CD14-positive monocyte (primary cell): Measurements from ENCODE around the gene CEACAM1. TPM values are rescaled to one million over a fixed set of nuclear protein-coding genes. Genes with fewer than 3 reads are reported as not detected.

Source experiments
- DNase-seq, 3 donors: peaks; one replicate each; pipeline ENCODE4 v3.0.0-alpha.2; 2011 to 2022
- H2AFZ ChIP-seq: 2 replicates; pipeline ENCODE4 v1.6.0; 2012; ENCODE audit warnings: mild to moderate bottlenecking, low read depth, low read length, inconsistent platforms; ENCODE audit not compliant: insufficient read depth, poor library complexity, severe bottlenecking
- H3K27ac ChIP-seq, 2 donors: 1 replicate in 1 of 2; 2 replicates in 1 of 2; pipeline ENCODE4 v1.5.1; 2012 to 2013; ENCODE audit warnings: low read length in 2 of 2, control low read depth in 1 of 2, inconsistent platforms in 1 of 2, low read depth in 1 of 2, mild to moderate bottlenecking in 1 of 2
- H3K27me3 ChIP-seq, 2 donors: one replicate each; pipeline versions ENCODE4 v1.6.0 to v1.6.1; 2011 to 2013; ENCODE audit warnings: low read length in 2 of 2; ENCODE audit not compliant: control insufficient read depth in 2 of 2, insufficient read depth in 2 of 2
- H3K36me3 ChIP-seq, 2 donors: replicated peaks in 1 of 2; 1 replicate in 1 of 2; 2 replicates in 1 of 2; pipeline versions ENCODE4 v1.5.1 to v1.6.1; 2012 to 2013; ENCODE audit warnings: low read length in 2 of 2, control low read depth in 1 of 2, inconsistent platforms in 1 of 2, mild to moderate bottlenecking in 1 of 2; ENCODE audit not compliant: insufficient read depth in 2 of 2, control insufficient read depth in 1 of 2
- H3K4me1 ChIP-seq, 2 donors: 1 replicate in 1 of 2; 2 replicates in 1 of 2; pipeline versions ENCODE4 v1.5.1 to v1.6.1; 2012 to 2013; ENCODE audit warnings: low read length in 2 of 2, control low read depth in 1 of 2, inconsistent platforms in 1 of 2, mild to moderate bottlenecking in 1 of 2, moderate library complexity in 1 of 2; ENCODE audit not compliant: insufficient read depth in 2 of 2, control insufficient read depth in 1 of 2
- H3K4me2 ChIP-seq: replicated peaks from 2 replicates; pipeline ENCODE3; 2012; ENCODE audit warnings: low read length, moderate library complexity, mild to moderate bottlenecking; ENCODE audit not compliant: poor library complexity, severe bottlenecking; ENCODE audit errors: extremely low read depth
- H3K4me3 ChIP-seq, 3 experiments: fragments of 200-600 bp in 1 of 3; sonication (generic) in 1 of 3; replicated peaks in 1 of 3; 1 replicate in 2 of 3; 2 replicates in 1 of 3; pipeline ENCODE4 v1.5.1; 2011 to 2013; ENCODE audit warnings: low read length in 3 of 3, mild to moderate bottlenecking in 3 of 3, control low read depth in 2 of 3, low read depth in 2 of 3, inconsistent platforms in 1 of 3, moderate library complexity in 1 of 3
- H3K79me2 ChIP-seq: 2 replicates; pipeline ENCODE4 v1.6.0; 2012; ENCODE audit warnings: mild to moderate bottlenecking, control low read depth, inconsistent platforms, low read length, moderate library complexity; ENCODE audit not compliant: insufficient read depth
- H3K9ac ChIP-seq: 2 replicates; pipeline ENCODE4 v1.6.0; 2017; ENCODE audit warnings: low read length, mild to moderate bottlenecking; ENCODE audit not compliant: insufficient read depth, poor library complexity, severe bottlenecking
- H3K9me3 ChIP-seq, 2 donors: replicated peaks in 1 of 2; 1 replicate in 1 of 2; 2 replicates in 1 of 2; pipeline versions ENCODE4 v1.5.1 to v1.6.1; 2012 to 2013; ENCODE audit warnings: low read length in 2 of 2, control low read depth in 1 of 2; ENCODE audit not compliant: control insufficient read depth in 1 of 2, insufficient read depth in 1 of 2
- H4K20me1 ChIP-seq: 2 replicates; pipeline ENCODE4 v1.6.0; 2012; ENCODE audit warnings: mild to moderate bottlenecking, low read length, control low read depth, moderate library complexity; ENCODE audit not compliant: insufficient read depth
- H3K27ac Mint-ChIP-seq, 7 donors: one replicate each; pipeline ENCODE4 v1.8.0; 2020; ENCODE audit warnings: mild to moderate bottlenecking in 7 of 7, mixed read lengths in 7 of 7, moderate library complexity in 6 of 7, inconsistent platforms in 2 of 7
- H3K27me3 Mint-ChIP-seq, 3 donors: one replicate each; pipeline ENCODE4 v1.8.0; 2021 to 2022; ENCODE audit warnings: low read depth in 3 of 3, mild to moderate bottlenecking in 3 of 3, mixed read lengths in 3 of 3, moderate library complexity in 3 of 3, inconsistent platforms in 1 of 3
- H3K36me3 Mint-ChIP-seq, 2 donors: one replicate each; pipeline ENCODE4 v1.8.0; 2020; ENCODE audit warnings: mixed read lengths in 2 of 2, inconsistent platforms in 1 of 2, mild to moderate bottlenecking in 1 of 2
- H3K4me1 Mint-ChIP-seq: one replicate; pipeline ENCODE4 v1.8.0; 2020; ENCODE audit warnings: mild to moderate bottlenecking, mixed read lengths
- H3K4me3 Mint-ChIP-seq, 2 donors: one replicate each; pipeline ENCODE4 v1.8.0; 2020; ENCODE audit warnings: mild to moderate bottlenecking in 2 of 2, mixed read lengths in 2 of 2, moderate library complexity in 1 of 2
- H3K9me3 Mint-ChIP-seq, 7 donors: one replicate each; pipeline ENCODE4 v1.8.0; 2020 to 2022; ENCODE audit warnings: mixed read lengths in 7 of 7, mild to moderate bottlenecking in 6 of 7, moderate library complexity in 6 of 7, inconsistent platforms in 2 of 7
- WGBS: methylation state at CpG from one replicate; pipeline ENCODE4 v1.1.5; 2013; ENCODE audit warnings: missing lambda C conversion rate; ENCODE audit not compliant: insufficient coverage; 5-methylcytosine and 5-hydroxymethylcytosine counted together
- intact Hi-C, 2 donors: fragments of 100-400 bp; cut with micrococcal nuclease; formaldehyde crosslinking; loops; one replicate each; pipeline versions ENCODE4 v1.15.0 to v1.15.1; 2023
- polyA plus RNA-seq, 3 donors: library from polyadenylated mRNA; depleted of rRNA in 1 of 3; unstranded in 2 of 3; stranded (reverse) in 1 of 3; fragments of 300-500 nt in 2 of 3; fragments of >200 nt in 1 of 3; fragmentation: Illumina TruSeq in 2 of 3; gene quantifications; 1 replicate in 2 of 3; 2 replicates in 1 of 3; pipeline ENCODE4 v1.2.3, GENCODE V29; 2012 to 2021
- TF ChIP-seq, protein P1 (sequence below): fragments of 200-600 bp; IDR thresholded peaks from one replicate; pipeline ENCODE4 v1.8.0; 2022; ENCODE audit warnings: antibody characterized with exemption, mild to moderate bottlenecking

The CEACAM1 gene
- polyA plus RNA-seq, 3 donors: 0.09 to 0.40 (median 0.22) TPM

DNA sequence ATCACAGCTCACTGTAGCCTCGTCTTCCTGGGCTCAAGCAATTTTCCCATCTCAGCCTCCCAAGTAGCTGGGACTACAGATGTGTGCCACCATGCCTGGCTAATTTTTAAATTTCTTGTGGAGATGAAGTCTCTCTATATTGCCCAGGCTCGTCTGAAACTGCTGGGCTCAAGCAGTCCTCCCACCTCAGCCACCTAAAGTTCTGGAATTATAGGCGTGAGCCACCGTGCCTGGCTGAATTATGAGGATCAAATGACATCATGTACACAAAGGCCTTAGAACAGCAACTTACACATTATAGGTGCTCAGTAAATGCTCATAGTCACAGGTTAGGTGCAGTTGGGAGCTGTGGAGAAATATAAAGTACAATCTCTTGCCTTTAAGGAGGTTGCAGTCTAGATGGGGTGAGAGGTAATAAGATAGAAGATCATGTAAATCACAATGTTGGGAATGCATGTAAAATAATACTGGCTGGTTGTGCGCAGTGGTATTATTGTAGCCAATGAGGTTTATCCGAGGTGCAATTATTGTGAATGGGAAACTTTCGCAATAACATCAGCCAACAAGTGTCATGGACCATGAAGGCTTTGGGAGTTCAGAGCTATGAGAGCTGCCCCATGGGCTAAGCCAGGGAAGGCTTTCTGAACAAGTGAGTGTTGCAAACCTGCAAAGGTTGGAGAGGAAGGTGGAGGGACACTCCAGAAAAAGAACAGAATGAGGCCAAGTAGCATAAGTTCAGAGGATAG, 55.7 kb downstream of the CEACAM1 start:
- Histone ChIP-seq H3K4me1 (peaks cover 10 to 13% of the 10 kb centered on the region in 2 donors), H3K9ac (no peak overlapping the region), H3K4me3 (no peak overlapping the region), H3K27ac (no peak overlapping the region), H2AFZ (no peak overlapping the region), H3K27me3 (peaks cover 2% of the 10 kb centered on the region in 2 donors), H3K4me2 (no peak overlapping the region), H3K79me2 (no peaks in the 10 kb centered on the region), H4K20me1 (no peaks in the 10 kb centered on the region), H3K9me3 (no peaks in the 10 kb centered on the region), H3K36me3 (no peaks in the 10 kb centered on the region)
- intact Hi-C loops: no loop called here
- peaks cover 16% of the 10 kb centered on the region for H3K4me1 Mint-ChIP-seq
- H3K27ac Mint-ChIP-seq: no peak overlapping the region
- DNase-seq: no peak
- WGBS: 92% methylated on average over 3 of the region's 7 CpGs
- H3K9me3 Mint-ChIP-seq: no peaks in the 10 kb centered on the region
- no peak overlapping the region for H3K4me3 Mint-ChIP-seq
- H3K36me3 Mint-ChIP-seq: no peaks in the 10 kb centered on the region
- peaks cover 9 to 28% (median 14%) of the 10 kb centered on the region in 3 donors for H3K27me3 Mint-ChIP-seq
- TF ChIP-seq, protein P1, sequence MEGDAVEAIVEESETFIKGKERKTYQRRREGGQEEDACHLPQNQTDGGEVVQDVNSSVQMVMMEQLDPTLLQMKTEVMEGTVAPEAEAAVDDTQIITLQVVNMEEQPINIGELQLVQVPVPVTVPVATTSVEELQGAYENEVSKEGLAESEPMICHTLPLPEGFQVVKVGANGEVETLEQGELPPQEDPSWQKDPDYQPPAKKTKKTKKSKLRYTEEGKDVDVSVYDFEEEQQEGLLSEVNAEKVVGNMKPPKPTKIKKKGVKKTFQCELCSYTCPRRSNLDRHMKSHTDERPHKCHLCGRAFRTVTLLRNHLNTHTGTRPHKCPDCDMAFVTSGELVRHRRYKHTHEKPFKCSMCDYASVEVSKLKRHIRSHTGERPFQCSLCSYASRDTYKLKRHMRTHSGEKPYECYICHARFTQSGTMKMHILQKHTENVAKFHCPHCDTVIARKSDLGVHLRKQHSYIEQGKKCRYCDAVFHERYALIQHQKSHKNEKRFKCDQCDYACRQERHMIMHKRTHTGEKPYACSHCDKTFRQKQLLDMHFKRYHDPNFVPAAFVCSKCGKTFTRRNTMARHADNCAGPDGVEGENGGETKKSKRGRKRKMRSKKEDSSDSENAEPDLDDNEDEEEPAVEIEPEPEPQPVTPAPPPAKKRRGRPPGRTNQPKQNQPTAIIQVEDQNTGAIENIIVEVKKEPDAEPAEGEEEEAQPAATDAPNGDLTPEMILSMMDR: no peak

DNA sequence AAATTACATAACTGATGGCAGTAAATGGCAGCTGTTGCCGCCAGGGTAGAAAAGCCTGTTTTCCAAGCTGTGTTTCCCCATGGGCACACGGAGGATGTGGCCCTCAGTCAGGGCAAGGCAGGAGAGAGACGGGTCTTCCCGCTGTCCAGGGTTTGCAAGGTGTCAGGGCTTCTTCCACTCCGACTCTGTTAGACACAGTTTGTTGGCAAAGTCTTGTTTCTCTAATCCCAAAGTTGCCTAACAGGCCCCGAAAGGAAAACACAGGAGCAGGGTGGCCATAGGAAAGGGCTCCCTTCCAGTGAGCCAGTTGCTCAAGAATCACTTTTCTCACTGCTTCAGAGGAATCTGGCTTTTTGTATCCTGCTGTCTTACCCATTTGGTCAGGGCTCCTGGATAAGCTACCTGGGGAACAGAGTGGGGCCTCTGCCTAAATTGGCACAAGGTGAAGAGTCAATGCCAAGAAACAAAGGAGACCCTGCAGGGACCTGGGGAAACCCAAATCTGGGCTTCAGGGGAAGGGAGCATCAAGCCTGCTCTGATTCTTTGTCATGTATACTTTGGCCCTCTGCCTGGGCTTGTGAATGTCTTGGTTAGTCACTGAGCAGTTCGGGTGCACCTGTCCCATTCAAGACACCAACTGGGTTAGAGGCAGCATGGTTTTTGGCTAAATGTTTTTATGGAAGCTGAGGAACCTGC, 56.6 kb downstream of the CEACAM1 start:
- H4K20me1 ChIP-seq: no peaks in the 10 kb centered on the region
- H3K27me3 Mint-ChIP-seq: peaks cover 7 to 26% (median 14%) of the 10 kb centered on the region in 3 donors
- WGBS: 90% methylated on average over 5 of the region's 7 CpGs
- no peaks in the 10 kb centered on the region for H3K36me3 ChIP-seq
- TF ChIP-seq, protein P1: no peak
- H3K27ac ChIP-seq: no peak overlapping the region
- H2AFZ ChIP-seq: no peak overlapping the region
- no peak overlapping the region for H3K9ac ChIP-seq
- peaks cover 2% of the 10 kb centered on the region in 2 donors for H3K27me3 ChIP-seq
- H3K4me1 Mint-ChIP-seq: peaks cover 23% of the 10 kb centered on the region
- H3K9me3 Mint-ChIP-seq: no peaks in the 10 kb centered on the region
- H3K9me3 ChIP-seq: no peaks in the 10 kb centered on the region
- no peak overlapping the region for H3K4me3 Mint-ChIP-seq
- no peak overlapping the region for H3K4me2 ChIP-seq
- H3K36me3 Mint-ChIP-seq: no peaks in the 10 kb centered on the region
- intact Hi-C loops: no loop called here
- H3K4me1 ChIP-seq: peaks cover 18 to 19% of the 10 kb centered on the region in 2 donors
- H3K4me3 ChIP-seq: no peak overlapping the region
- H3K79me2 ChIP-seq: no peaks in the 10 kb centered on the region
- no peak overlapping the region for H3K27ac Mint-ChIP-seq
- no peak for DNase-seq
